HL-60/S4 treated with retinoic acid at 250 ng/mL for 4 days and 3 days (cell line): ENCODE results near the gene CD44.

Experiments
- in situ Hi-C: fragments of 300-500 bp; cut with MboI; formaldehyde crosslinking; loops from 2 replicates; pipeline ENCODE4 v1.7.0; 2022; ENCODE audit warnings: low sequenced_read_pairs

CD44 gene

GRCh38 chr11:35250621-35251020 is 111.7 kb downstream of the CD44 start:
- in situ Hi-C loops: no loop called here

GRCh38 chr11:35253237-35253636 is 114.3 kb downstream of the CD44 start:
- in situ Hi-C loops: no loop called here

DNA sequence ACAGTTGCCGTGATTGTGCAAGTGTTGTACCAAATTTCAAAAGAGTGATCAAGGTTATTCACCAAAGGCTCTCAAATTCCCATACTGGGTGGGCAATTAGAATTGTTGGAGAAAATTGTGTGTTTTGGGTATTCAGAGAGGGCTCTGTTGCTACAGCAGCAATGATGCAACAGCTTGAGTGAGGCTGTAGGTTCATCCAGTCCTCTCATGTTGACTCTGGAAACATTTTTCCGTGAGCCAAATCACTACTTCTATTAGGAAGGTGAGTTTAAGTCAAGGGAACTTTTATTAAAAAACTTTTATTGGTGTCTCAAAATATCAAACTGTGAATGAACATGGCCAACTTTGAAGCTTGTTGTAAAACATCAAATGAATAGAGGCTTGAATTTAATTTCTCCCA is 116.5 kb downstream of the CD44 start:
- in situ Hi-C loops: no loop called here

- in situ Hi-C loops: no loop called here
Measured at GRCh38 chr11:35256296-35256695, 117.3 kb downstream of the CD44 start.

- in situ Hi-C loops: no loop called here
Measured at GRCh38 chr11:35257281-35257680, 118.3 kb downstream of the CD44 start.

- in situ Hi-C loops: no loop called here
Measured at GRCh38 chr11:35259529-35259928, 120.6 kb downstream of the CD44 start.

DNA sequence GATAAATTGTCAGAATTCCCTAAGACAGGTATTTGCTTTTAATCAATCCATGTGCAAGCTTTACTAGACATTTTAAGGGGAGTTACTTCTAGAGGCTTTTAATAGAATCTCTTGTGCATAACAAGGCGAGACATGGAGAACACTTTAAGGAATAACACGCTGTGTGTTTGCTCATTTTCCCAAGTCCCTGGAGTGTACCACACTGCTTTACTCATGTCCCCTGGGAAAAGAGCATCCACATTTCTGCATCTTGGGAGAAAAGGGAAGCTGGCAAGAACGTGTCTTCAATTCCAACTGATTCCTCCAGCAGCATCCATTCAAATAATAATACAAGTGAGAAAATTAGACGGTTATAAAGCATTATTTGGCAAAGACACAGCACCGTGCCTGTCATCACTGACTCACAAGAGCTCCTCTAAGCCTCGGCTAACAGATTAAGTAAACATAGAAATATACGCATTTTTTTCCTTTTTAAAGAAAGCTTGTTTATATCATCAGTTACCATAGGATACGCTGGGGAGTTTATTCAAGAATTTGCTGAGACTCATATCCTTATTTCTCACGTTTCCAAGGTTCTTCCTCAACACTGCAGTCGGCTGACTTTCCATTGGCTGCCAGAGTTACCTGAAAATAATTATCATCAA is 121.5 kb downstream of the CD44 start:
- in situ Hi-C loops: no loop called here

DNA sequence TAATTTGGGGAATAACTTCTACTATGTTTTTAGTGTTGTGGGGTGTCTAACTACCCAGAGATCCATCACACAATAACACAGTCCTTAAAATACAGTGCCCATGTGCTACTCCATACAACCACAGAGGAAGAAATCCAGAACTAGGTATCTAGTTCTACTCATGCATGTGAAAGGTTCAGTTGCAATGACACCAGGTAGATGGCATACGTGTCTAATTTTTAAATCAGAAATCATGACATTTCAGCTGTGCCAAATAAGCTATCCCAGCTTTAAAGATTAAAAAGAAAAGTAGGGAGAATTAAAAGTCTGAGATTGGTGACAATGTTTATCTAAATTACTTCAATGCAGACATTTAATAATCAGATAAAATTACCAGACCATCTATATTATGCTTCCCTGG is 122.2 kb downstream of the CD44 start:
- in situ Hi-C loops: no loop called here

DNA sequence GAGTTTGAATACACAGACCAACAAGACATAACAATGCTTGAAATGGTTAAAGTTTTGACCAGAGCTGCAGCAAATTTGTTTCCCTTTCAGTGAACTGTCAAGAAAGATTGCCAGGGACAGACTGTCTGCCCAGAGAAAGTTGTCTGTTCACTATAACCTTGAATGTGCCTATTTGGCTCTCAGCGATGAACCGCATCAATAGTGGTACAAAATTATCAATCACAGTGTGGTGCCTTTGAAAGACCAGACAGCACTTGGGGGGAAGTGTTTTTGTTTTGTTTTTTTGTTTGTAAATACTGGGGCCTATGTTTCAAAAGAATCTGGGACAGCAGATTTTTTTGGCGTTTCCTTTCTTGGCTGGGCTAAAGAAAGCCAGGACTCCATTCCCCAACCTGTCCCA is 123.1 kb downstream of the CD44 start:
- in situ Hi-C loops: no loop called here

DNA sequence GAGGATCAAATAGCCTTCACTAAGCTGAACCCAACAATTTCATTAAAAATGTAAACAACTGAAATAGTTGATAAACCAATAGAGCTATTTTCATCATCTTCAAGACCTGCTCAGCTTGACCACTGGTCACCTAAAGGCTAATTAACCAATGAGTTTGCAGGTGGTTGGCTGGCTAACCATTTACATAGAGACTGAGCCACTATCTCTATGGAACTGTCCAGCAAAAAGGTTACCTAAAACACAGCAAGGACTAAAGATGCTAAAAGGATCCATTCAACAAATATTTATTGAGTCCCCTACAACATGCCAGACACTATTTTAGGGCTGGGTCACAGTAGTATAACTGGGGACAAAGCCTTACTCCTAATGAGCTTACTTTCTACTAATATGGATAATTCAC is 123.8 kb downstream of the CD44 start:
- in situ Hi-C loops: no loop called here

DNA sequence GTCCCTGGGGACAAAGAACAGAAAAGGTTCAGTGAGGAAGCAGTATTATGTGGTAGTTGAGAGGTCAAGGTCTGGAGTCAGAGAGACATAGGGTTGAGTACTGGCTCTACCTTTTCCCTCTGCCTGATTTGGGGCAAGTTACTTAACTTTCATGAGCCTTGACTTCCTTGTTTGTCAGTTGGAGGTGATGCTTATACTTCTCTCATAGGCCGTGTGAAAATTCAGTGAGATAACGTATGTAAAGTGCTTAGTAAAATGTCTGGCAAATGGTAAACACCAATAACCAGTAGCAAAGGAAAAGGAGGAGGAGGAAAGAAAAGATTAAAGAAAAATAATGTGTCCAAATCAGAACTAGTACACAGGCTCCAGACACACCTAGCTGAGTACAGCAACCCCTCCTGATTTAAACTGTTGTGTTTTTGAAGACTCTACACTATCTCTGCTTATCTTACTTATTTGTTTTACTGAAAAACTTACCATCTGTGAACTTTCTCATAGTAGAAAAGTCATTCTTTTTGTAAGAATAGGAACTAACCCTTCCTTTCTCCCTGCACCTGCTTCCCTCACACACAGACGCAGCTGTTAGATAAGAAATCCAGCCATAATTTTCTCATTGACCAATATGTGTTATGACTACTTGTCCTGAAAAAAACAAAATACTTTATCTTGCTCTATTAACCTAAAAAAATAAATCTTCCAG is 126.9 kb downstream of the CD44 start:
- in situ Hi-C loops: no loop called here

DNA sequence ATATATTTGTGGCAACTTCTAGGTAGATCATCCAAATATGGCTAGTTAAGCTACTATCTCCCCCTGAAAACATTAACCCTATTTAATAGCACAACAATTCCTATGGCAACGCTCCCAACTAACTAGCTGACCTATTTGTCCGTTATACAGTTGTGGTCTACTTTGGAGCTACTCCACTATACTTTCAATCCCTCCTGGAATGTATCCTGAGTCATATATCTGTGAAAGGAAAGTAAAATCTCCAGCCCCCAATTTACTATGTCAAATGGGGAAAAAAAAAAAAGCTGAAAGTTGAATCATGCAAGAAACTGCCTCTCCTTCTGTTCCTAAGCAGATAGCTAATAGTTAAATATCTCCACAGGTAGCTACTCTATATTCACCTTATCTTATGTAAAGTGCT is 128.5 kb downstream of the CD44 start:
- in situ Hi-C loops: no loop called here

- in situ Hi-C loops: no loop called here
Measured at GRCh38 chr11:35270342-35270741, 131.4 kb downstream of the CD44 start.

- in situ Hi-C loops: no loop called here
Measured at GRCh38 chr11:35271031-35271430, 132.1 kb downstream of the CD44 start.

DNA sequence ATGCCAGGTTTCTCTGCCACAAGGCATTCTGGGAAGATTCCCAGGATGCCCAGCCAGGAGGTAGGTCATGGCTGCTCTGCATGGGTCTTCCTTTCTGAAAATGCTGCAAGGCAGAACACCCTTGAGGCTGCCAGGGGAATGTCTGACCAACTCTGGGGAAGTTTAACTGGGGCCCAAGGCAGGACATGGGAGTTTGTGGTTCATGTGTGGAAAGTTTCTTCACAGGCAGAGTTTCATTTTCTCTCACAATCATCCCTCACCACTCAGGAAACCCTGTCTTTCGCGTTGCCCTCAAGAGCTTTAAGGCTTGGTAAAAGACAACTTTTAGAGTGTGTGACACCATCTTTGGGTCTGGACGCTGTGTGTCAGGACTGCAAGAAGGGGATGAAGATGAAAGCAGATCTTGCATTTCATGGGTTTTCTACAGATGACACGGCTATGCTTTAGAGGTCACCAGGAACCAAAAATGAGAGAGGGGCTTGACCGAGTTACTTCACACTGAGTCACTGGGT is 133.5 kb downstream of the CD44 start:
- in situ Hi-C loops: no loop called here

GRCh38 chr11:35274909-35275785 is 136.2 kb downstream of the CD44 start:
- in situ Hi-C loops: no loop called here

GRCh38 chr11:35275786-35276170 is 136.8 kb downstream of the CD44 start:
- in situ Hi-C loops: no loop called here

DNA sequence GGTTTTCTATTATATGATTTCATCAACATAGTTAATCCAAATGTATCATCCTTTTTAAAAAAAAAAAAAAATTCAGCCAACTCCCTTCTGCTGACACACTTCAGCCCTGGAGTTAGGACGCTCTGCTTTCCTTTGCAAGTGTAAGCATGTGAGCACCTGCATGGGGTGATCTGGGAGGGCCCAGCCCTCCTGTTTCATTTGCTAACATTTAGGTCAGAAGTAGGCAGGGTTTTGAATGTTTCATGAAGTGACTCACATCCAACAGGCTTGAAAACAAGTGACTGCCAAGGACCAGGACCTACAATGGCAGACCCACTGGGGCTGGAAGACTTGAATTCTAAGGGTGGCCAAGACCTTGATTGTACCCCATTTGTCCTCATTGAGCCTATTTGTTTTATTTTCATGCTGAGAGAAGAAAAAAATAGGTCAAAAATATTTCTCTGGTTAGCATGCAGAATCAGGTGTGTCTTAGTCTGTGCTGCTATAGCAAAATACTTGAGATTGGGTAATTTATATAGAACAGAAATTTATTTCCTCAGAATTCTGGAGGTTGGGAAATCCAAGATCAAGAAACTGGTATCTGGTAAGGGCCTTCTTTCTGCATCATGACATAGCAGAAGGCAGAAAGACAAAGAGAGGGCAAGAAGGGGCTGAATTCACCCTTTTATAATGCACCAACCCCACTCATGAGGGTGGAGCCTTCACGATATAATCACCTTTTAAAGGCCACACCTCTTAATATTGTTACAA is 137.6 kb downstream of the CD44 start:
- in situ Hi-C loops: no loop called here

DNA sequence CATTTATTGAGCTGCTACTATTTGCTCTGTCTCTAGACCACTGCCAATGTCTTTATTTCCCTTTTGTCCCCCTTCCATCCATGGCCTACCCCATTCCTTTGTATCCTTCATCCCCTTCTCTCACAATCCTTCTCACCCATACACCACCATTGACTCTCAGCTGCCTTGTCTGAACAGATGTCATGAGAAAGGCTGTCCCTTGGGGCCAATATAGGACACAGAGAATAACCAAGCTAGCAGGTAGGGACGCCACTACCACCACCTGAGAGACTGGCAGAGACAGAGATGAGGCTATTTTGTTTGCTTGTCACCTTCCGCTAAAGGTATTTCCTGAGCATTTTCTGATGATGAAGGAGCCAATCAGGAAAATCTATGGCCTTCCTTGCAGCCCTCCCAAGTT is 138.9 kb downstream of the CD44 start:
- in situ Hi-C loops: no loop called here

- in situ Hi-C loops: no loop called here
Measured at GRCh38 chr11:35280727-35281126, 141.8 kb downstream of the CD44 start.

DNA sequence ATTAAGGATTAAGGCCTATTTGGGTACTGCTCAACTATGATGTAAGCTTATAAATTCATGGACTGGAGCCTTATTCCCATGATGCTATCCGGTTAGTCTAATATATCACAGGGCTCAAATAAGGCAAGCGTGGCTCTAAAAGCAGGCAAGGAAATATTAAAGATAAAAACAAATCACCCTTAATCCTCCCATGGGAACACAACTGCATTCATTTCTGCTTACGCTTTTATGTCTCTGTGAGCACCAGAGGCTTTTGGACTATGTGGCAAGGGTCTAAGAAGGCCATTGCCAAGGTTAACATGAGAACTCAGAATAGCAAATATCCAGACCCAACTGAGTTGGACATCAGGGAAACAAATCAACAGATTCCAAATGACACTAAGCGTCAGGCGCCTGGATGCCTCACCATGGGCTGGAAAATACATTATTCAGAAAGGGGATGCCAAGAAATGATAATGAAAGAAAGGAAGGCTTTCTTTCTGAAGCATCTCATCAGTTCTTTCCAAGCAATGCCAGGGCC is 142.3 kb downstream of the CD44 start:
- in situ Hi-C loops: no loop called here
